GM20000 (cell line): ENCODE measurements around the gene PCBP2.

Experiments used
- DNase-seq: peaks from one replicate; pipeline ENCODE4 v3.0.0; 2012; ENCODE audit warnings: low spot score
- CTCF ChIP-seq: IDR thresholded peaks from 2 replicates; pipeline ENCODE4 v1.5.1; 2012; ENCODE audit warnings: mild to moderate bottlenecking, control low read depth; ENCODE audit errors: extremely low read depth, missing control alignments

The PCBP2 gene

GRCh38 chr12:53523131-53523530 is 71.2 kb downstream of the PCBP2 start:
- no peak for DNase-seq
- no peak for TF ChIP-seq CTCF

DNA sequence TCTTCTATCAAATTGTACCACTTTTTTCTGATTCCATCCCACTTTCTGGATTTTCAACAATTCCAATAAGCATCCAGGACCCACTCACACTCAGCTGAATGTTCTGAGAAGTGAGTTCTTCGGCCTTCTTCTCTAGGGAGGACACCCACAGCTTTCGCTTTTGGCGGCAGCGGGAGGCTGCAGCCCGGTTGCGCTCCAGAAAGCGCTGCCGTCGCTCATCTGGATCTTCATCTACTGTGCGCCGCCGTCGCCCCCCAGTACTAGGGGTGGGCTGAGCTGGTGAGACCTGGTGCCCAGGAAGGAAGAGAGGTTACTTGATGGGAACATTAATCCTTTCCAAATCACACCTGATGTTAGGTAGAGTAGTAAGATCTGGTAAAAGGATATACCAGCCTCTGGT is 72.6 kb downstream of the PCBP2 start:
- TF ChIP-seq CTCF, result no peak
- no peak for DNase-seq

DNA sequence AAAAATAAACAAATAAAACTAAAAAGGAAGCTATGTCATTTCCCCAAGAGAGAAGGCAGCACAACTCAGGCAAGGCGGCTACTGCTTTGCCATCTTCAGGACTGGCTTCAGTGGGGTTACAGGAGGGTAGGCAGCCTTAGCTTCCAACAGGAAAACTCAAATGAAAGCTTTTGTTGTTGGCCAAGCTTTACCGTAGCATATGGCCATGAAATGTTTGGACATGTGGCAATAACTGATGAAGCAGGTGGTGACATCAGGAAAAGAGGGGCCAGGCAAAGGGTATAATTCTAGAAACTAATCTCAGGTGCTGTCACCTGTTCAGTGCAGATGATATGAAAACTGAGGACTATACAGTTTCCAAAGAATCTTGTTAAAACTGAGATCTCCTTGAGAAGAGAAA is 78.2 kb downstream of the PCBP2 start:
- DNase-seq, result no peak
- TF ChIP-seq CTCF, result no peak
